NB4 (cell line): Measurements from ENCODE around the gene PRKAG3.

Experiments used
- DNase-seq: peaks from one replicate; pipeline ENCODE4 v3.0.0; 2010; ENCODE audit warnings: low read depth
- H3K4me3 ChIP-seq: one replicate; pipeline ENCODE4 v1.5.1; 2011; ENCODE audit warnings: mild to moderate bottlenecking, low read depth, low read length, moderate library complexity
- MAX ChIP-seq: IDR thresholded peaks from 2 replicates; pipeline ENCODE4 v1.6.1; 2011; ENCODE audit warnings: low read depth, low read length
- MYC ChIP-seq: IDR thresholded peaks from 2 replicates; pipeline ENCODE4 v1.6.1; 2011; ENCODE audit warnings: low read depth, low read length
- POLR2A ChIP-seq: IDR thresholded peaks from 2 replicates; pipeline ENCODE4 v1.6.1; 2011; ENCODE audit warnings: mild to moderate bottlenecking; ENCODE audit not compliant: insufficient read length; ENCODE audit errors: extremely low read depth
- TF ChIP-seq, protein P1 (sequence below): IDR thresholded peaks from one replicate; pipeline ENCODE4 v1.5.1; 2012; ENCODE audit warnings: low read depth, low read length

The PRKAG3 gene

DNA sequence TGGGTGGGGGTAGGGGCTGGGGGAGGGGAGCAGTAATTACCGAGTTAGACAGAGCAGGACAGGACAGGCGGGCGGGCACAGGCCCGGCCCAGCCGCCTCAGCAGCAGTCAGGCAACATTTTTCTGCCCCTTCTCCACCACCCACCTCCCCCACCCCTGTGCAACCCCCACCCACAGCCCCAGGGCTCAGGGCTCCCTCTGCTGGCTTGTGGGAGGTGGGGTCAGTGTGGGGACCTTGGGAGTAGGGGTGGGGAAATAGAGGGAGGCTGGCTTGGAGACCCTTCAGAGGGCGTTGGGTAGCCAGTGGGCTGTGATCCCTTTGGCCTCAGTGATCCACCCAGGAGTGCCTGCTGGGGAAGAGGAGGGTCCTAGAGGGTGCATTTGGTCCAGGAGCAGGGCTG is 34.4 kb upstream of the PRKAG3 start:
- DNase-seq, result no peak
- TF ChIP-seq, protein P1, sequence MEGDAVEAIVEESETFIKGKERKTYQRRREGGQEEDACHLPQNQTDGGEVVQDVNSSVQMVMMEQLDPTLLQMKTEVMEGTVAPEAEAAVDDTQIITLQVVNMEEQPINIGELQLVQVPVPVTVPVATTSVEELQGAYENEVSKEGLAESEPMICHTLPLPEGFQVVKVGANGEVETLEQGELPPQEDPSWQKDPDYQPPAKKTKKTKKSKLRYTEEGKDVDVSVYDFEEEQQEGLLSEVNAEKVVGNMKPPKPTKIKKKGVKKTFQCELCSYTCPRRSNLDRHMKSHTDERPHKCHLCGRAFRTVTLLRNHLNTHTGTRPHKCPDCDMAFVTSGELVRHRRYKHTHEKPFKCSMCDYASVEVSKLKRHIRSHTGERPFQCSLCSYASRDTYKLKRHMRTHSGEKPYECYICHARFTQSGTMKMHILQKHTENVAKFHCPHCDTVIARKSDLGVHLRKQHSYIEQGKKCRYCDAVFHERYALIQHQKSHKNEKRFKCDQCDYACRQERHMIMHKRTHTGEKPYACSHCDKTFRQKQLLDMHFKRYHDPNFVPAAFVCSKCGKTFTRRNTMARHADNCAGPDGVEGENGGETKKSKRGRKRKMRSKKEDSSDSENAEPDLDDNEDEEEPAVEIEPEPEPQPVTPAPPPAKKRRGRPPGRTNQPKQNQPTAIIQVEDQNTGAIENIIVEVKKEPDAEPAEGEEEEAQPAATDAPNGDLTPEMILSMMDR, result peak; percentile 11
- no peak for TF ChIP-seq POLR2A
- no peak overlapping the region for H3K4me3 ChIP-seq

DNA sequence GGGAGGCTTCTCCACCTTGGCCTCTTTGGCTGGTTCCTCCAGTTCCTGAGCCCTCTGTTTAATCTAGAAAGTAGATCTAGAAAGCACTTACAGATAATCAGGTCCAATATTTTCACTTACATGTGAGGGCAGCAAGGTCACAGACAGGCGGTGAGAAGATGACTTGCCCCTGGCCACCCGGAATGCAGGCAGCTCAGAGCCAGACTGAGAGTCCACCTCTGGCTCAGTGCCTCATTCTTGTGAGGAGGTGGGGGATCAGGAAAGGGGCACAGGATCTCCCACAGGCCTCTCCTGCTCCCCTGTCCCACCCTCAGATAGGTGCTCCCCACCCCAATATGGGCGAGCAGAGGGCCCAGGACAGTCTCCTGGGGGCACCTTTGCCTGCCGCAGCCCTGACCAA is 33.8 kb upstream of the PRKAG3 start:
- H3K4me3 ChIP-seq, result no peak overlapping the region
- TF ChIP-seq MAX, result no peak
- no peak for DNase-seq

- TF ChIP-seq, protein P1, result no peak
- TF ChIP-seq MAX (no peak), POLR2A (no peak), MYC (no peak)
- no peak for DNase-seq
- no peak overlapping the region for H3K4me3 ChIP-seq
Observed at GRCh38 chr2:218863021-218863520, 31.5 kb upstream of the PRKAG3 start.

DNA sequence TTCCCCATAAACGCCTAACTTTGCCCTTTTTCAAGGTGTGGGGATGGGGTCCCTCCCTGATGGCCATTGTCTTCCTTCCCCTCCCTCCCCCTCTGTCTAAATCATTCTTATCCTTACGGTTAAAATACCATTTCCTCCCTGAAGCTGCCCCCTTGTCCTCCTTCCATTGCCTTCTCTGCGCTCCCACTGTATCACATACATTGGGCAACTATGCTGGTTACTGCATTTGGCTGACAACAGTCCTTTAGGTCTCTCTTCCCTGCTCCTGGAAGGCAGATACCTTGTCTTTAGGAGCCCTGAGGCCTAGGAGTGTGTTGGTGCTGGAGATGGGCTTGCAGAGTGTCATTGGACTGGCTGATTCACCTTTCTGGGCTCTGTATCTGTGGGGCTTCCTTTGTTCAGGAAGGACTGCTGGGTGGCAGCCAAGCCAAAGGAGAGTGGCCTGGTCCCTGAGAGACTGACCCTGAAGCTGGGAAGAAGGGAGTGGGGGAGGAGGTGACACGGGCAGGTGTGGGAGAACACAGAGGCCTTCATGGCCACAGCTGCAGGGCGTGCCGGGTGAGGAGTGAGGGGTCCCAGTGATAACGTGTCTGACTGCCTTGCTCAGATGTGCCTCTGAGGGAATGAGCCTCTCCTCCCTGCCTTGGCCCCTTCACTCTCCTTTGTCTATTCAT is 30.2 kb upstream of the PRKAG3 start:
- TF ChIP-seq POLR2A, result no peak
- H3K4me3 ChIP-seq, result no peak overlapping the region
- peak; percentile 54 for DNase-seq

GRCh38 chr2:218860950-218861381 is 29.4 kb upstream of the PRKAG3 start:
- DNase-seq, result peak; percentile 92
- H3K4me3 ChIP-seq, result no peak overlapping the region
- peak; percentile 57 for TF ChIP-seq MAX
- TF ChIP-seq, protein P1, result no peak
- TF ChIP-seq POLR2A, result no peak

DNA sequence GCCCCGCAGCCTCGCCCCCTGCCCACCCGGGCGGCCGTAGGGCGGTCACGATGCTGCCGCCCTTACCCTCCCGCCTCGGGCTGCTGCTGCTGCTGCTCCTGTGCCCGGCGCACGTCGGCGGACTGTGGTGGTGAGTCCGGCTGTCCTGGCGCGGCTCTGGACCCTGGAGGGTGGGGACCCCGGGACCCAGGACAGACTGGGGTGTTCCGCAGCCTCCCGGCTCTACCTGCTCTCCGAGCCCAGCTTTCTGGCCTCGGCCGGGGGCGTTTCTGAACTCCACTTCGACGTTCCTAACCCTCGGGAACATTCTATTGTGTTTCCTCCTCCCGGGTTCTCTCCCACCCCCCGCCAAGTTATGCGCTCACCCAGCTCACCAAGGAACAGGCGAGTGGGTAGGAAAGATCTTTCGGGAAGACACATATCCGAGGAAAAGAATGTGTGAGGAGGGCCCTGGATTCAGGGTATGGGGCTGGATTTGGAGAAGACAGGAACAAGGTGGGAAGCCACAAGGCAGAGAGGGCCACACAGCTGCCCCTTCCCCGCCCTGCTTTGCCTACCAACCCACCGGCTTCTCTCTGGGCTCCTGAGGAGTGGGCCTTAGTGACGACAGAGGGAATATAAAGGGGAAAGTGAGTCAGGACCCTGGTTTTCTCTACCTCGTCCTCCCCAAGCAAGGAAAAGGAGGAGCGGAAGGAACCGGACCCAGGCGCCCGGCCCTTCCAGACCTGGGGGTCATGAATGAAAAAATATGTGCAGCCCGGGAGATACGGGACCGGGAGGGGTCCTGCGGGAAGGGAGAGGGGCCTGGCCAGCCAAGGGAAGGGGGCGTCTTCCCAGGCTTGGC is 28.6 kb upstream of the PRKAG3 start:
- TF ChIP-seq MYC (no peak), POLR2A (no peak), MAX (no peak)
- no peak for DNase-seq
- no peak overlapping the region for H3K4me3 ChIP-seq

DNA sequence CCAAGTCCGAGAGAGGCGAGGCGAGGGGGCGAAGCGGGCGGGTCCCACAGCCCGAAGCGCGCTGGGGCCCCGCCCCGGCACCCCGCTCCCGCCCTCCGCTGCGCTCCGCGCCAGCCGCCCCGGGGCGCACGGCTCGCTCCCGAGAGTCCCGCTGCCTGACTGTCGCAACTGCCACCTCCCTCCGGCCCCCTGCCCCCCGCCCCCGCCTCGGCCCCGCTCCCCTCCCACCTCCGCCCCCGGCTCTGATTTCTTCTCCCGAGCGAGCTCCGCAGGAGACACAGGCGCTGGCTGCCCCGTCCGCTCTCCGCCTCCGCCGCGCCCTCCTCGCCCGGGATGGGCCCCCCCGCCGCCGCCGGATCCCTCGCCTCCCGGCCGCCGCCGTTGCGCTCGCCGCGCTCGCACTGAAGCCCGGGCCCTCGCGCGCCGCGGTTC is 28.0 kb upstream of the PRKAG3 start, which contains the start of gene WNT6:
Gene WNT6, plus strand, starts transcription at position 250 of the 432 bp plus-strand sequence. CDS start 233 bp downstream, outside the sequence.
- peak; percentile 49 for DNase-seq
- H3K4me3 ChIP-seq, result no peak within 1 kb of the TSS
- TF ChIP-seq MYC (no peak), POLR2A (no peak), MAX (no peak)
- TF ChIP-seq, protein P1, result no peak
